Sigmoid colon (tissue), 7 donors: ENCODE data around the gene DPP6. TPM values are rescaled to one million over a fixed set of nuclear protein-coding genes. Genes with fewer than 3 reads are reported as not detected.

Experiments used
- DNase-seq: peaks from one replicate; pipeline ENCODE4 v3.0.0-alpha.2; 2019
- H3K27ac ChIP-seq, 4 donors: fragments of 200-600 bp; sonication (generic); one replicate each; pipeline ENCODE4 v1.5.1; 2016 to 2019; ENCODE audit warnings: mild to moderate bottlenecking in 1 of 4
- H3K27me3 ChIP-seq, 3 donors: fragments of 200-600 bp; sonication (generic); one replicate each; pipeline ENCODE4 v1.5.1; 2019; ENCODE audit warnings: mild to moderate bottlenecking in 1 of 3
- H3K36me3 ChIP-seq, 4 donors: fragments of 200-600 bp; sonication (generic); one replicate each; pipeline ENCODE4 v1.5.1; 2016 to 2019
- H3K4me1 ChIP-seq, 4 donors: fragments of 200-600 bp; sonication (generic); one replicate each; pipeline ENCODE4 v1.5.1; 2017 to 2019
- H3K4me3 ChIP-seq, 4 donors: fragments of 200-600 bp; sonication (generic); one replicate each; pipeline ENCODE4 v1.5.1; 2017 to 2019; ENCODE audit warnings: mild to moderate bottlenecking in 2 of 4, moderate library complexity in 1 of 4
- H3K9me3 ChIP-seq, 4 donors: fragments of 200-600 bp in 3 of 4; sonication (generic) in 3 of 4; one replicate each; pipeline versions ENCODE4 v1.5.1 to v1.6.1; 2013 to 2019
- CTCF ChIP-seq, 4 experiments: fragments of 450-650 bp in 3 of 4; fragments of 200-600 bp in 1 of 4; IDR thresholded peaks; one replicate each; pipeline ENCODE4 v1.5.1; 2016 to 2019; ENCODE audit warnings: antibody characterized with exemption in 4 of 4, mild to moderate bottlenecking in 3 of 4, moderate library complexity in 2 of 4
- EP300 ChIP-seq, 4 donors: sonication (generic); formaldehyde crosslinking; IDR thresholded peaks; one replicate each; pipeline ENCODE4 v1.6.1; 2017; ENCODE audit warnings: antibody characterized with exemption in 4 of 4
- POLR2A ChIP-seq, 2 donors: fragments of 450-650 bp; IDR thresholded peaks; one replicate each; pipeline ENCODE4 v1.6.1; 2016; ENCODE audit warnings: antibody characterized with exemption in 2 of 2, mild to moderate bottlenecking in 2 of 2, moderate library complexity in 2 of 2
- POLR2AphosphoS5 ChIP-seq, 4 donors: sonication (generic); formaldehyde crosslinking; IDR thresholded peaks; one replicate each; pipeline ENCODE4 v1.6.1; 2017; ENCODE audit warnings: antibody characterized with exemption in 4 of 4
- WGBS, 2 donors: extraction: QIAGEN DNeasy Blood & Tissue Kit; methylation state at CpG; one replicate each; pipeline ENCODE4 v1.1.7; 2013; 5-methylcytosine and 5-hydroxymethylcytosine counted together
- intact Hi-C: fragments of 100-400 bp; cut with DNase I; formaldehyde crosslinking; loops from one replicate; pipeline ENCODE4 v1.15.1; 2023
- polyA plus RNA-seq, 3 donors: library from polyadenylated mRNA; stranded (reverse); fragments of 200-250 nt; gene quantifications; one replicate each; pipeline ENCODE4 v1.2.3, GENCODE V29; 2013
- total RNA-seq, 4 donors: library from RNA; depleted of rRNA; stranded (reverse); fragments of >200 nt; gene quantifications; one replicate each; pipeline ENCODE4 v1.1.0, GENCODE V29; 2016
- donor health status: healthy with polysubstance abuse.
- donor health status: Bipolar disorder and iron deficiency.
- donor health status: healthy.

The DPP6 gene
- total and polyA plus RNA-seq, 7 donors, result 1.2 to 53.2 (median 41.0) TPM; not detected in 1

DNA sequence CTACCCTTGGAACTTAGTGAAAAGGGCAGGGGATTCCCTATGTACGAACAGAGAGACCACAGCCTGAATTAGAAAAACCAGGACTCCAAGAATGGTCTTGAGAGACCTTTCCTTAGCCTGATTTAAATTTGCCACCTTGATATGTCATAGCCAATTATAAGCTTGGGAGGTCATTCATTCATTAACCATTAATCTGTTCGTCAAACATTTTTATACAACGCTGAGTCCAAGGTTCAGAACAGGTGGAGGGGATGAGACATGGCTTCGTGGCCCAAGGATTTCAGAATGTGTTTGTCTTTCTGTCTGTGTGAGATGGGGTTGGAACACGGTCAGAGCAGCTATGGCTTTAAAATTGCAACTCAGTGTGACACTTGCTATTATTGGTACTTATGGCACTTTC is 792.8 kb downstream of the DPP6 start:
- peaks cover 0 to 19% (median 11%) of the 10 kb centered on the region in 4 donors for H3K4me1 ChIP-seq
- H3K9me3 ChIP-seq, result no peaks in the 10 kb centered on the region
- no peak for TF ChIP-seq EP300 (IDR thresholded peaks at IDR 0.05)
- 27 to 68% methylated on average over 5 of the region's 5 CpGs for WGBS, 2 donors
- H3K36me3 ChIP-seq, result no peaks in the 10 kb centered on the region
- no peak for DNase-seq
- intact Hi-C loops, result no loop called here
- no peak overlapping the region for H3K27ac ChIP-seq
- no peak overlapping the region for H3K4me3 ChIP-seq
- H3K27me3 ChIP-seq, result no peaks in the 10 kb centered on the region

- H3K4me3 ChIP-seq, result no peak overlapping the region
- DNase-seq, result no peak
- 60 to 65% methylated on average over 2 of the region's 2 CpGs for WGBS, 2 donors
- TF ChIP-seq CTCF (IDR thresholded peaks at IDR 0.05), result no peak
- no peak for TF ChIP-seq POLR2AphosphoS5 (IDR thresholded peaks at IDR 0.05)
- TF ChIP-seq POLR2A (IDR thresholded peaks at IDR 0.05), result no peak
- TF ChIP-seq EP300 (IDR thresholded peaks at IDR 0.05), result no peak
- H3K36me3 ChIP-seq, result no peaks in the 10 kb centered on the region
- no peaks in the 10 kb centered on the region for H3K4me1 ChIP-seq
- H3K9me3 ChIP-seq, result no peaks in the 10 kb centered on the region
- H3K27me3 ChIP-seq, result no peaks in the 10 kb centered on the region
- intact Hi-C loops, result no loop called here
- no peak overlapping the region for H3K27ac ChIP-seq
Measured at GRCh38 chr7:154848464-154848863, 796.3 kb downstream of the DPP6 start.

- TF ChIP-seq POLR2AphosphoS5 (IDR thresholded peaks at IDR 0.05), result no peak
- TF ChIP-seq CTCF (IDR thresholded peaks at IDR 0.05), result no peak
- no peak for TF ChIP-seq EP300 (IDR thresholded peaks at IDR 0.05)
- no peak for TF ChIP-seq POLR2A (IDR thresholded peaks at IDR 0.05)
- intact Hi-C loops, result no loop called here
- no peaks in the 10 kb centered on the region for H3K4me1 ChIP-seq
- H3K4me3 ChIP-seq, result no peak overlapping the region
- H3K27me3 ChIP-seq, result no peaks in the 10 kb centered on the region
- no peaks in the 10 kb centered on the region for H3K9me3 ChIP-seq
- 71 to 92% methylated on average over 4 of the region's 4 CpGs for WGBS, 2 donors
- DNase-seq, result peak; percentile 25
- no peak overlapping the region for H3K27ac ChIP-seq
- no peaks in the 10 kb centered on the region for H3K36me3 ChIP-seq
Measured at GRCh38 chr7:154852205-154852604, 800.0 kb downstream of the DPP6 start.

GRCh38 chr7:154853063-154853726 is 801.0 kb downstream of the DPP6 start:
- DNase-seq, result peak; percentile 49
- no peak for TF ChIP-seq CTCF (IDR thresholded peaks at IDR 0.05)
- TF ChIP-seq EP300 (IDR thresholded peaks at IDR 0.05), result no peak
- TF ChIP-seq POLR2A (IDR thresholded peaks at IDR 0.05), result no peak
- TF ChIP-seq POLR2AphosphoS5 (IDR thresholded peaks at IDR 0.05), result no peak
- Histone ChIP-seq H3K27ac (no peak overlapping the region), H3K4me1 (no peaks in the 10 kb centered on the region), H3K27me3 (no peaks in the 10 kb centered on the region), H3K4me3 (no peak overlapping the region), H3K9me3 (no peaks in the 10 kb centered on the region), H3K36me3 (peaks cover 0 to 2% (median 1%) of the 10 kb centered on the region in 4 donors)
- WGBS, 2 donors, result 19 to 74% methylated on average over 8 of the region's 8 CpGs
- intact Hi-C loops, result no loop called here

GRCh38 chr7:154853727-154854095 is 801.5 kb downstream of the DPP6 start:
- no peak for DNase-seq
- Histone ChIP-seq H3K4me1 (no peaks in the 10 kb centered on the region), H3K27ac (no peak overlapping the region), H3K4me3 (no peak overlapping the region), H3K36me3 (peaks cover 0 to 6% (median 2%) of the 10 kb centered on the region in 4 donors), H3K9me3 (no peaks in the 10 kb centered on the region), H3K27me3 (no peaks in the 10 kb centered on the region)
- no peak for TF ChIP-seq POLR2A (IDR thresholded peaks at IDR 0.05)
- TF ChIP-seq POLR2AphosphoS5 (IDR thresholded peaks at IDR 0.05), result no peak
- intact Hi-C loops, result no loop called here
- WGBS, 2 donors, result 21 to 67% methylated on average over 4 of the region's 4 CpGs

- Histone ChIP-seq H3K9me3 (no peaks in the 10 kb centered on the region), H3K27ac (no peak overlapping the region), H3K36me3 (peaks cover 0 to 6% (median 2%) of the 10 kb centered on the region in 4 donors), H3K27me3 (no peaks in the 10 kb centered on the region), H3K4me3 (no peak overlapping the region), H3K4me1 (no peaks in the 10 kb centered on the region)
- intact Hi-C loops, result no loop called here
- DNase-seq, result peak; percentile 45
- 91 to 94% methylated on average over 14 of the region's 14 CpGs for WGBS, 2 donors
- TF ChIP-seq POLR2A (IDR thresholded peaks at IDR 0.05) (no peak), EP300 (IDR thresholded peaks at IDR 0.05) (no peak), CTCF (IDR thresholded peaks at IDR 0.05) (no peak), POLR2AphosphoS5 (IDR thresholded peaks at IDR 0.05) (no peak)
Measured at GRCh38 chr7:154854836-154855235, 802.6 kb downstream of the DPP6 start.
